ENCODE measurements around the gene TPRX2. TPM values are rescaled to one million over a fixed set of nuclear protein-coding genes. Genes with fewer than 3 reads are reported as not detected.
"Not testable (repeated sequence)": the region's sequence is repeated elsewhere in the genome, so short reads cannot be mapped to it uniquely, and the experiment has no call there.

Gene TPRX2
- total RNA-seq, 2 donors from 2014 or later = not detected

GRCh38 chr19:47859838-47860237 is 803 bp downstream of the TPRX2 start:
- intact Hi-C loops (cut with DNase I) = loop anchor here in 1 of 2 donors (5.0 kb wide), 1 partner anchor 48 kb away; no protein-coding TSS in a partner anchor
- ATAC-seq, DNase-seq: not testable (repeated sequence)

GRCh38 chr19:47860602-47861297 is 1.7 kb downstream of the TPRX2 start:
- DNase-seq (no peak), ATAC-seq (no peak)
- intact Hi-C loops (cut with DNase I) = loop anchor here in 1 of 2 donors (5.0 kb wide), 1 partner anchor 48 kb away; no protein-coding TSS in a partner anchor

- no peak for ATAC-seq
- intact Hi-C loops (cut with DNase I) = loop anchor here in 1 of 2 donors (5.0 kb wide), 1 partner anchor 49 kb away; no protein-coding TSS in a partner anchor
Observed at GRCh38 chr19:47861630-47862029, 2.6 kb downstream of the TPRX2 start.

GRCh38 chr19:47863514-47863936 is 4.5 kb downstream of the TPRX2 start:
- ATAC-seq (peak; percentile 94 to 96), DNase-seq (peak; percentile 87)
- intact Hi-C loops (cut with DNase I) = loop anchor here in 1 of 2 donors (5.0 kb wide), 1 partner anchor 51 kb away; no protein-coding TSS in a partner anchor

More at GRCh38 chr19:47861630-47862029, 2.6 kb downstream of the TPRX2 start:
- no peak for DNase-seq

GRCh38 chr19:47865166-47865565 is 6.1 kb downstream of the TPRX2 start:
- DNase-seq (no peak), ATAC-seq (no peak)
- intact Hi-C loops (cut with DNase I) = no loop called here

- intact Hi-C loops (cut with DNase I) = no loop called here
- ATAC-seq (no peak), DNase-seq (no peak)
Observed at GRCh38 chr19:47878906-47879305, 19.9 kb downstream of the TPRX2 start.

- ATAC-seq; intact Hi-C loops (cut with DNase I); DNase-seq: not testable (repeated sequence)
Observed at GRCh38 chr19:47879385-47879784, 20.4 kb downstream of the TPRX2 start.

GRCh38 chr19:47881757-47882156 is 22.7 kb downstream of the TPRX2 start:
- intact Hi-C loops (cut with DNase I) = no loop called here
- no peak for ATAC-seq
- DNase-seq = no peak

GRCh38 chr19:47882890-47883289 is 23.9 kb downstream of the TPRX2 start:
- no peak for DNase-seq
- intact Hi-C loops (cut with DNase I) = no loop called here
- ATAC-seq = no peak

- DNase-seq (no peak), ATAC-seq (no peak)
- intact Hi-C loops (cut with DNase I) = no loop called here
Observed at GRCh38 chr19:47885067-47885463, 26.0 kb downstream of the TPRX2 start.

- intact Hi-C loops (cut with DNase I) = no loop called here
- ATAC-seq = no peak
- DNase-seq = no peak
Observed at GRCh38 chr19:47886010-47886559, 27.1 kb downstream of the TPRX2 start, which contains the start of gene SULT2A1. Gene SULT2A1, minus strand, starts transcription at chr19:47886315. Its CDS starts 58 bp downstream, at chr19:47886257.

GRCh38 chr19:47890865-47891621 is 32.0 kb downstream of the TPRX2 start:
- no peak for DNase-seq
- intact Hi-C loops (cut with DNase I) = no loop called here
- ATAC-seq = no peak

GRCh38 chr19:47891622-47891922 is 32.5 kb downstream of the TPRX2 start:
- no peak for DNase-seq
- intact Hi-C loops (cut with DNase I) = no loop called here
- no peak for ATAC-seq

GRCh38 chr19:47891923-47892666 is 33.1 kb downstream of the TPRX2 start:
- no peak for DNase-seq
- peak in 1 of 2 donors; percentile 15 for ATAC-seq

GRCh38 chr19:47895165-47895782 is 36.2 kb downstream of the TPRX2 start:
- intact Hi-C loops (cut with DNase I) = no loop called here
- ATAC-seq (no peak), DNase-seq (no peak)

More at GRCh38 chr19:47891923-47892666, 33.1 kb downstream of the TPRX2 start:
- intact Hi-C loops (cut with DNase I) = no loop called here

- ATAC-seq = no peak
- no peak for DNase-seq
- intact Hi-C loops (cut with DNase I) = no loop called here
Observed at GRCh38 chr19:47896019-47896418, 37.0 kb downstream of the TPRX2 start.

GRCh38 chr19:47896773-47897172 is 37.7 kb downstream of the TPRX2 start:
- ATAC-seq (no peak), DNase-seq (no peak)
- intact Hi-C loops (cut with DNase I) = no loop called here

- no peak for DNase-seq
Observed at GRCh38 chr19:47897861-47898260, 38.8 kb downstream of the TPRX2 start.

GRCh38 chr19:47899335-47899734 is 40.3 kb downstream of the TPRX2 start:
- DNase-seq (no peak), ATAC-seq (no peak)
- intact Hi-C loops (cut with DNase I) = no loop called here

More at GRCh38 chr19:47897861-47898260, 38.8 kb downstream of the TPRX2 start:
- intact Hi-C loops (cut with DNase I) = no loop called here
- no peak for ATAC-seq

Data from left cardiac atrium (tissue), 4 donors.